HEK293 (cell line): ENCODE data around the gene SLC19A1.

Experiments
- GFI1B ChIP-seq: fragments of 450-650 bp; formaldehyde crosslinking; IDR thresholded peaks from 2 replicates; pipeline ENCODE4 v1.5.1; 2016; ENCODE audit warnings: missing biosample characterization, missing genetic modification characterization
- GLI4 ChIP-seq: fragments of 450-650 bp; formaldehyde crosslinking; IDR thresholded peaks from 2 replicates; pipeline ENCODE4 v1.5.1; 2016; ENCODE audit warnings: missing biosample characterization, missing genetic modification characterization
- GLIS2 ChIP-seq: fragments of 450-650 bp; formaldehyde crosslinking; IDR thresholded peaks from 2 replicates; pipeline ENCODE4 v1.5.1; 2016; ENCODE audit warnings: missing biosample characterization, missing genetic modification characterization
- KLF1 ChIP-seq: fragments of 450-650 bp; formaldehyde crosslinking; IDR thresholded peaks from 2 replicates; pipeline ENCODE4 v1.5.1; 2016; ENCODE audit warnings: missing biosample characterization, missing genetic modification characterization
- KLF10 ChIP-seq: fragments of 450-650 bp; IDR thresholded peaks from 2 replicates; pipeline ENCODE4 v1.5.1; 2018; ENCODE audit warnings: missing biosample characterization, mild to moderate bottlenecking, missing genetic modification characterization
- KLF8 ChIP-seq: fragments of 450-650 bp; formaldehyde crosslinking; IDR thresholded peaks from 2 replicates; pipeline ENCODE4 v1.5.1; 2016; ENCODE audit warnings: missing biosample characterization, missing genetic modification characterization
- MYNN ChIP-seq: fragments of 450-650 bp; formaldehyde crosslinking; IDR thresholded peaks from 2 replicates; pipeline ENCODE4 v1.5.1; 2016; ENCODE audit warnings: missing biosample characterization, missing genetic modification characterization, borderline replicate concordance
- SALL2 ChIP-seq: fragments of 450-650 bp; formaldehyde crosslinking; IDR thresholded peaks from 2 replicates; pipeline ENCODE4 v1.5.0; 2017; ENCODE audit warnings: missing biosample characterization, mild to moderate bottlenecking, missing genetic modification characterization, borderline replicate concordance
- SP7 ChIP-seq: fragments of 450-650 bp; formaldehyde crosslinking; IDR thresholded peaks from 2 replicates; pipeline ENCODE4 v1.5.1; 2016; ENCODE audit warnings: missing biosample characterization, missing genetic modification characterization
- TRIM28 ChIP-seq: IDR thresholded peaks from 2 replicates; pipeline ENCODE4 v1.6.1; 2011; ENCODE audit warnings: low read length, control low read depth, borderline replicate concordance
- ZBTB26 ChIP-seq: fragments of 450-650 bp; formaldehyde crosslinking; optimal IDR thresholded peaks from 2 replicates; pipeline ENCODE3; 2016; ENCODE audit warnings: missing biosample characterization, mild to moderate bottlenecking, missing genetic modification characterization
- ZBTB7A ChIP-seq: fragments of 450-650 bp; formaldehyde crosslinking; IDR thresholded peaks from 2 replicates; pipeline ENCODE4 v1.5.1; 2016; ENCODE audit warnings: low read depth, missing biosample characterization, missing genetic modification characterization
- ZIC2 ChIP-seq: fragments of 450-650 bp; formaldehyde crosslinking; IDR thresholded peaks from 2 replicates; pipeline ENCODE4 v1.5.1; 2016; ENCODE audit warnings: missing biosample characterization, missing genetic modification characterization
- ZNF114 ChIP-seq: fragments of 450-650 bp; formaldehyde crosslinking; IDR thresholded peaks from 2 replicates; pipeline ENCODE4 v1.5.0; 2017; ENCODE audit warnings: missing biosample characterization, missing genetic modification characterization
- ZNF133 ChIP-seq: fragments of 450-650 bp; formaldehyde crosslinking; IDR thresholded peaks from 2 replicates; pipeline ENCODE4 v1.5.1; 2016; ENCODE audit warnings: missing biosample characterization, missing genetic modification characterization
- ZNF169 ChIP-seq: fragments of 450-650 bp; formaldehyde crosslinking; IDR thresholded peaks from 2 replicates; pipeline ENCODE4 v1.5.1; 2016; ENCODE audit warnings: missing biosample characterization, missing genetic modification characterization
- ZNF175 ChIP-seq: fragments of 450-650 bp; formaldehyde crosslinking; IDR thresholded peaks from 2 replicates; pipeline ENCODE4 v1.5.1; 2016; ENCODE audit warnings: missing biosample characterization, missing genetic modification characterization
- ZNF223 ChIP-seq: fragments of 450-650 bp; formaldehyde crosslinking; IDR thresholded peaks from 2 replicates; pipeline ENCODE4 v1.5.1; 2016; ENCODE audit warnings: missing biosample characterization, missing genetic modification characterization
- ZNF26 ChIP-seq: fragments of 450-650 bp; formaldehyde crosslinking; IDR thresholded peaks from 2 replicates; pipeline ENCODE4 v1.5.1; 2016; ENCODE audit warnings: missing biosample characterization, missing genetic modification characterization
- ZNF311 ChIP-seq: fragments of 450-650 bp; formaldehyde crosslinking; IDR thresholded peaks from 2 replicates; pipeline ENCODE4 v1.5.1; 2017; ENCODE audit warnings: missing biosample characterization, missing genetic modification characterization, borderline replicate concordance
- ZNF324 ChIP-seq: fragments of 450-650 bp; formaldehyde crosslinking; IDR thresholded peaks from 2 replicates; pipeline ENCODE4 v1.5.1; 2016; ENCODE audit warnings: missing biosample characterization, missing genetic modification characterization
- ZNF391 ChIP-seq: fragments of 450-650 bp; formaldehyde crosslinking; IDR thresholded peaks from 2 replicates; pipeline ENCODE4 v1.5.1; 2016; ENCODE audit warnings: low read depth, missing biosample characterization, missing genetic modification characterization, borderline replicate concordance
- ZNF394 ChIP-seq: fragments of 450-650 bp; formaldehyde crosslinking; IDR thresholded peaks from 2 replicates; pipeline ENCODE4 v1.5.1; 2016; ENCODE audit warnings: missing biosample characterization, missing genetic modification characterization, mild to moderate bottlenecking, moderate library complexity, borderline replicate concordance
- ZNF426 ChIP-seq: fragments of 450-650 bp; formaldehyde crosslinking; IDR thresholded peaks from 2 replicates; pipeline ENCODE4 v1.5.1; 2017; ENCODE audit warnings: missing biosample characterization, missing genetic modification characterization, mild to moderate bottlenecking, inconsistent platforms, moderate library complexity
- ZNF544 ChIP-seq: fragments of 450-650 bp; formaldehyde crosslinking; IDR thresholded peaks from 2 replicates; pipeline ENCODE4 v1.5.0; 2017; ENCODE audit warnings: missing biosample characterization, missing genetic modification characterization
- ZNF561 ChIP-seq: fragments of 450-650 bp; IDR thresholded peaks from 2 replicates; pipeline ENCODE4 v1.5.1; 2018; ENCODE audit warnings: missing biosample characterization, missing genetic modification characterization, borderline replicate concordance
- ZNF610 ChIP-seq: fragments of 450-650 bp; formaldehyde crosslinking; IDR thresholded peaks from 2 replicates; pipeline ENCODE4 v1.5.1; 2016; ENCODE audit warnings: missing biosample characterization, missing genetic modification characterization, borderline replicate concordance
- ZNF626 ChIP-seq: fragments of 450-650 bp; sonication (Bioruptor Pico); formaldehyde crosslinking; IDR thresholded peaks from 2 replicates; pipeline ENCODE4 v1.5.1; 2018; ENCODE audit warnings: missing biosample characterization, missing genetic modification characterization, inconsistent platforms
- ZNF692 ChIP-seq: fragments of 450-650 bp; formaldehyde crosslinking; IDR thresholded peaks from 2 replicates; pipeline ENCODE4 v1.5.1; 2016; ENCODE audit warnings: missing biosample characterization, missing genetic modification characterization
- ZNF776 ChIP-seq: fragments of 450-650 bp; formaldehyde crosslinking; IDR thresholded peaks from 2 replicates; pipeline ENCODE4 v1.5.0; 2017; ENCODE audit warnings: missing biosample characterization, missing genetic modification characterization, borderline replicate concordance
- ZNF777 ChIP-seq: fragments of 450-650 bp; formaldehyde crosslinking; IDR thresholded peaks from 2 replicates; pipeline ENCODE4 v1.5.1; 2017; ENCODE audit warnings: missing biosample characterization, missing genetic modification characterization, borderline replicate concordance
- ZNF837 ChIP-seq: fragments of 450-650 bp; formaldehyde crosslinking; IDR thresholded peaks from 2 replicates; pipeline ENCODE4 v1.5.1; 2016; ENCODE audit warnings: missing biosample characterization, missing genetic modification characterization
- ZSCAN4 ChIP-seq: fragments of 450-650 bp; formaldehyde crosslinking; IDR thresholded peaks from 2 replicates; pipeline ENCODE4 v1.5.1; 2017; ENCODE audit warnings: missing biosample characterization, missing genetic modification characterization
- TF ChIP-seq, protein P1 (sequence below): fragments of 450-650 bp; formaldehyde crosslinking; IDR thresholded peaks from 2 replicates; pipeline ENCODE4 v1.5.1; 2016; ENCODE audit warnings: missing biosample characterization, missing genetic modification characterization
- TF ChIP-seq, protein P2 (sequence below): fragments of 450-650 bp; formaldehyde crosslinking; IDR thresholded peaks from 2 replicates; pipeline ENCODE4 v1.5.1; 2017; ENCODE audit warnings: missing biosample characterization, missing genetic modification characterization

The SLC19A1 gene

DNA sequence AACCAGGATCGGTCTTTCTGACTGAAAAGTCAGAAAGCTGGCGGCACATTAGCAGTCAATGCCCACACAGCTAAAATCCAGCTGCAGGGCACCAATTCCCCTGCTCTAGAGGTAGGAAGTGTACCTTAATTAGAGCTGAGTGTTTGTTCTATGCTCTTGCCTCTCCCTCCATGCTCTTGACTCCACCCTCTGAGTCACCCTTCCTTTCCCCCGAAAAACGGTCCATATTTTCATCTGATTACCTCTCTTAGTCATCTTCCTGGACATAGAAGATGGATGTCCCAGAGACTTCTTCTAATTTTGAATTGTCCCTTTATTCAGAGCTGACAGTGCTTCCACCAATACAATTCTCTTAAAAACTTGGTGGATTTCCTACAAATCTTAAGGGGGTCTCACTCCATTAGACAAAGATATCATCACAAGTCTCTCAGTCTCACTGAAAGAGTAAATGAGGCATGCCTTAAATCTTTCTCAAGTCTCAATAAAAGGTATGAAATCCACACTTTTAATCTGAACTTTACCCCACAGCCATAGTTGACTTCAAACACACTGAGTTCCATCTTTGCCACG, 44.1 kb upstream of the SLC19A1 start (continued):
- TF ChIP-seq ZNF692 (tag by site-specific recombination) (no peak), KLF10 (tag by site-specific recombination) (no peak), ZNF114 (tag by site-specific recombination) (no peak), ZNF391 (tag by site-specific recombination) (no peak), ZNF223 (tag by site-specific recombination) (no peak), MYNN (tag by site-specific recombination) (no peak), ZNF394 (tag by site-specific recombination) (no peak), ZNF837 (no peak), ZNF610 (tag by site-specific recombination) (0 out of 2 replicates have a peak, but pooled peaks have one; percentile 15), ZNF169 (tag by site-specific recombination) (no peak), GLIS2 (tag by site-specific recombination) (no peak), GFI1B (no peak), ZNF426 (tag by site-specific recombination) (no peak), ZNF175 (tag by site-specific recombination) (no peak), ZNF133 (tag by site-specific recombination) (no peak), GLI4 (tag by site-specific recombination) (no peak), ZSCAN4 (tag by site-specific recombination) (no peak), ZNF311 (tag by site-specific recombination) (no peak), ZNF777 (no peak), ZBTB26 (no peak), ZNF26 (tag by site-specific recombination) (no peak), ZNF561 (no peak), KLF1 (no peak), SP7 (tag by site-specific recombination) (peak; percentile 33; the same call in 1 of the 2 replicates), ZNF626 (tag by site-specific recombination) (no peak), SALL2 (no peak), KLF8 (tag by site-specific recombination) (peak; percentile 74; the same call in 1 of the 2 replicates), ZNF544 (no peak), TRIM28 (0 out of 2 replicates have a peak, but pooled peaks have one; percentile 45), ZNF324 (peak; percentile 43; the same call in 1 of the 2 replicates), ZBTB7A (no peak), ZIC2 (tag by site-specific recombination) (no peak), ZNF776 (no peak)
- TF ChIP-seq, protein P1, sequence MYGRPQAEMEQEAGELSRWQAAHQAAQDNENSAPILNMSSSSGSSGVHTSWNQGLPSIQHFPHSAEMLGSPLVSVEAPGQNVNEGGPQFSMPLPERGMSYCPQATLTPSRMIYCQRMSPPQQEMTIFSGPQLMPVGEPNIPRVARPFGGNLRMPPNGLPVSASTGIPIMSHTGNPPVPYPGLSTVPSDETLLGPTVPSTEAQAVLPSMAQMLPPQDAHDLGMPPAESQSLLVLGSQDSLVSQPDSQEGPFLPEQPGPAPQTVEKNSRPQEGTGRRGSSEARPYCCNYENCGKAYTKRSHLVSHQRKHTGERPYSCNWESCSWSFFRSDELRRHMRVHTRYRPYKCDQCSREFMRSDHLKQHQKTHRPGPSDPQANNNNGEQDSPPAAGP (tag by site-specific recombination): no peak
- TF ChIP-seq, protein P2, sequence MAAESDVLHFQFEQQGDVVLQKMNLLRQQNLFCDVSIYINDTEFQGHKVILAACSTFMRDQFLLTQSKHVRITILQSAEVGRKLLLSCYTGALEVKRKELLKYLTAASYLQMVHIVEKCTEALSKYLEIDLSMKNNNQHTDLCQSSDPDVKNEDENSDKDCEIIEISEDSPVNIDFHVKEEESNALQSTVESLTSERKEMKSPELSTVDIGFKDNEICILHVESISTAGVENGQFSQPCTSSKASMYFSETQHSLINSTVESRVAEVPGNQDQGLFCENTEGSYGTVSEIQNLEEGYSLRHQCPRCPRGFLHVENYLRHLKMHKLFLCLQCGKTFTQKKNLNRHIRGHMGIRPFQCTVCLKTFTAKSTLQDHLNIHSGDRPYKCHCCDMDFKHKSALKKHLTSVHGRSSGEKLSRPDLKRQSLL (tag by site-specific recombination): no peak
